ENCODE measurements around the gene TSSK3.
A peak's percentile ranks its signal among the peaks of the same experiment; 100 is the strongest.

GRCh38 chr1:32350785-32351398, 11.4 kb upstream of the TSSK3 start:
- TF ChIP-seq POLR2A (IDR thresholded peaks at IDR 0.05; ENCODE audit: low read depth, low read length) (no peak), CTCF (IDR thresholded peaks at IDR 0.05; ENCODE audit: extremely low read depth in 1 of 2, insufficient read depth in 1 of 2, low read depth in 1 of 2, low read length in 2 of 2) (peak; percentile 23 to 56), POLR2AphosphoS5 (IDR thresholded peaks at IDR 0.05; ENCODE audit: insufficient read depth, low read depth, low read length) (peak; percentile 7), EZH2 (IDR thresholded peaks at IDR 0.05; ENCODE audit: borderline replicate concordance, low read depth, low read length, severe bottlenecking) (no peak), JUN (IDR thresholded peaks at IDR 0.05; ENCODE audit: borderline replicate concordance, insufficient read depth, insufficient read length, low read depth) (no peak), FOS (IDR thresholded peaks at IDR 0.05; ENCODE audit: borderline replicate concordance, insufficient read depth, low read length) (no peak)
- TF ChIP-seq, protein P1, sequence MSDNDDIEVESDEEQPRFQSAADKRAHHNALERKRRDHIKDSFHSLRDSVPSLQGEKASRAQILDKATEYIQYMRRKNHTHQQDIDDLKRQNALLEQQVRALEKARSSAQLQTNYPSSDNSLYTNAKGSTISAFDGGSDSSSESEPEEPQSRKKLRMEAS (IDR thresholded peaks at IDR 0.05; ENCODE audit: insufficient read depth, insufficient read length), result peak; percentile 76
